HepG2 (cell line): ENCODE results near the gene GCM1. TPM values are rescaled to one million over a fixed set of nuclear protein-coding genes. Genes with fewer than 3 reads are reported as not detected.

Experiments used
- ATAC-seq: fragments of 200-7000 bp; cut with Tn5 transposase; 3 replicates; pipeline ENCODE4 v1.9.1; 2020; ENCODE audit warnings: mild to moderate bottlenecking, moderate library complexity
- Bru-seq: library from RNA; stranded (reverse); fragments of 400-500 nt; gene quantifications from one replicate; lab custom pipeline; 2021; lab: Mats Ljungman, UMichigan
- BruChase-seq, 2 experiments: library from RNA; stranded (reverse); fragments of 400-500 nt; gene quantifications; one replicate each; lab custom pipeline; 2021; lab: Mats Ljungman, UMichigan
- BruUV-seq: library from RNA; stranded (reverse); fragments of 400-500 nt; replicated peaks from 2 replicates; lab custom pipeline; 2021; lab: Mats Ljungman, UMichigan
- CTCF ChIA-PET: fragments of 300-600 bp; formaldehyde crosslinking; extraction: SDS; loops from one replicate; lab custom pipeline; 2021; ENCODE audit warnings: low total read pairs, inconsistent platforms, low intra/inter-chr PET ratio; lab: Yijun Ruan, JAX
- POLR2A ChIA-PET: fragments of 350-600 bp; sonication (Branson Sonifier 250); formaldehyde crosslinking; loops from one replicate; lab custom pipeline; 2020; ENCODE audit warnings: antibody characterized with exemption, inconsistent platforms; lab: Yijun Ruan, JAX
- DNase-seq: peaks from one replicate; pipeline ENCODE4 v3.0.0-alpha.2; 2015; ENCODE audit warnings: low spot score
- FAIRE-seq: peaks from 3 replicates; lab custom pipeline; 2011; peaks lifted over from hg19 to GRCh38; lab: Jason Lieb, UNC
- H2AFZ ChIP-seq: one replicate; pipeline ENCODE4 v1.6.1; 2011; ENCODE audit warnings: low read length, inconsistent platforms
- H3K27ac ChIP-seq: fragments of 300-600 bp; 3 replicates; pipeline ENCODE4 v1.8.0; 2011; ENCODE audit warnings: mixed run types, mild to moderate bottlenecking, mixed read lengths, low read length, inconsistent platforms; ENCODE audit not compliant: insufficient read depth; ENCODE audit errors: extremely low read length
- H3K27me3 ChIP-seq, 2 experiments: fragments of 200-600 bp in 1 of 2; 2 replicates in 1 of 2; 3 replicates in 1 of 2; pipeline versions ENCODE4 v1.6.0 to v1.8.0; 2011; ENCODE audit warnings: low read length in 2 of 2, mild to moderate bottlenecking in 2 of 2, moderate library complexity in 2 of 2, inconsistent platforms in 1 of 2; ENCODE audit not compliant: insufficient read depth in 2 of 2, control insufficient read depth in 1 of 2
- H3K36me3 ChIP-seq, 2 experiments: fragments of 200-600 bp in 1 of 2; replicated peaks in 1 of 2; 2 replicates in 1 of 2; 3 replicates in 1 of 2; pipeline versions ENCODE4 v1.5.1 to v1.8.0; 2011; ENCODE audit warnings: low read length in 2 of 2, inconsistent platforms in 1 of 2; ENCODE audit not compliant: insufficient read depth in 2 of 2, control insufficient read depth in 1 of 2
- H3K4me1 ChIP-seq: 2 replicates; pipeline ENCODE4 v1.5.1; 2012; ENCODE audit warnings: low read length, inconsistent platforms; ENCODE audit not compliant: insufficient read depth
- H3K4me2 ChIP-seq: 2 replicates; pipeline ENCODE4 v1.6.0; 2011; ENCODE audit warnings: low read depth, low read length, inconsistent platforms
- H3K4me3 ChIP-seq, 3 experiments: fragments of 200-600 bp in 1 of 3; sonication (generic), shearing (Covaris generic) in 1 of 3; replicated peaks in 1 of 3; 2 replicates each; pipeline ENCODE4 v1.5.1; 2011 to 2016; ENCODE audit warnings: low read length in 3 of 3, inconsistent platforms in 2 of 3, low read depth in 2 of 3, mild to moderate bottlenecking in 2 of 3, control low read depth in 1 of 3, mixed read lengths in 1 of 3; ENCODE audit not compliant: insufficient read depth in 1 of 3
- H3K79me2 ChIP-seq: one replicate; pipeline ENCODE4 v1.6.1; 2011; ENCODE audit warnings: low read length, inconsistent platforms; ENCODE audit not compliant: insufficient read depth
- H3K9ac ChIP-seq: 2 replicates; pipeline ENCODE4 v1.6.0; 2011; ENCODE audit warnings: mild to moderate bottlenecking, low read depth, low read length, inconsistent platforms; ENCODE audit not compliant: insufficient read depth
- H3K9me3 ChIP-seq: 2 replicates; pipeline ENCODE4 v1.5.1; 2012; ENCODE audit warnings: mild to moderate bottlenecking, low read length
- H4K20me1 ChIP-seq: 2 replicates; pipeline ENCODE4 v1.6.0; 2011; ENCODE audit warnings: inconsistent platforms, mild to moderate bottlenecking, low read length, moderate library complexity; ENCODE audit not compliant: insufficient read depth
- HNF4A ChIP-seq: sonication (generic); formaldehyde crosslinking; IDR thresholded peaks from 2 replicates; pipeline ENCODE4 v1.4.0; 2020; ENCODE audit warnings: missing genetic modification reagents
- SALL1 ChIP-seq: sonication (generic); formaldehyde crosslinking; IDR thresholded peaks from 2 replicates; pipeline ENCODE4 v1.8.0; 2022; ENCODE audit warnings: mild to moderate bottlenecking, missing genetic modification reagents
- SMARCE1 ChIP-seq: fragments of 450-650 bp; IDR thresholded peaks from 2 replicates; pipeline ENCODE4 v1.6.1; 2017; ENCODE audit warnings: borderline replicate concordance
- ZFYVE20 ChIP-seq: sonication (generic); formaldehyde crosslinking; IDR thresholded peaks from 2 replicates; pipeline ENCODE4 v1.8.0; 2023; ENCODE audit warnings: low read depth, mild to moderate bottlenecking, moderate library complexity, missing genetic modification reagents, borderline replicate concordance
- ZMYM4 ChIP-seq: sonication (generic); formaldehyde crosslinking; IDR thresholded peaks from 2 replicates; pipeline ENCODE4 v1.8.1; 2023; ENCODE audit warnings: mild to moderate bottlenecking, missing genetic modification reagents
- ZNF619 ChIP-seq: sonication (generic); formaldehyde crosslinking; IDR thresholded peaks from 2 replicates; pipeline ENCODE4 v1.4.0; 2020; ENCODE audit warnings: mild to moderate bottlenecking, missing genetic modification reagents
- WGBS: methylation state at CpG from one replicate; pipeline ENCODE4 v1.1.6; 2017; ENCODE audit warnings: low lambda C conversion rate; 5-methylcytosine and 5-hydroxymethylcytosine counted together
- in situ Hi-C: cut with HindIII; loops from 2 replicates; pipeline ENCODE4 v1.10.0; 2017; ENCODE audit warnings: low pct_unique_long_range_greater_than_20kb; ENCODE audit not compliant: extremely low pct_ligation_motif_present
- intact Hi-C: fragments of 100-400 bp; cut with micrococcal nuclease; formaldehyde crosslinking; loops from one replicate; pipeline ENCODE4 v1.10.0; 2022; ENCODE audit not compliant: unreplicated experiment
- long read RNA-seq, 2 experiments: library from RNA in 1 of 2; library from polyadenylated mRNA in 1 of 2; stranded (forward) in 1 of 2; unstranded in 1 of 2; transcript quantifications; one replicate each; pipeline ENCODE4 v2.0.0, GENCODE V29; 2019 to 2022
- polyA minus RNA-seq, 3 experiments: library from RNA; depleted of rRNA, polyadenylated mRNA; stranded (reverse); fragments of >200 nt; gene quantifications; 2 replicates each; pipeline ENCODE4 v1.2.3, GENCODE V29; 2011; ENCODE audit warnings: low replicate concordance in 1 of 3
- polyA plus RNA-seq, 8 experiments: library from polyadenylated mRNA; depleted of rRNA in 3 of 8; stranded (reverse) in 7 of 8; unstranded in 1 of 8; fragments of >200 nt; fragmentation: Illumina TruSeq in 4 of 8; extraction: Trizol in 4 of 8; gene quantifications; 2 replicates each; pipeline versions ENCODE4 v1.2.1 to v1.2.3, GENCODE V29; 2011 to 2016; ENCODE audit warnings: low read depth in 4 of 8, missing spikeins in 1 of 8, mixed read lengths in 1 of 8; ENCODE audit not compliant: insufficient read depth in 1 of 8
- total RNA-seq, 5 experiments: library from RNA; depleted of rRNA; stranded (reverse); fragments of >200 nt; fragmentation: Illumina TruSeq; extraction: Trizol; gene quantifications; 2 replicates each; pipeline ENCODE4 v1.2.3, GENCODE V29; 2016; ENCODE audit warnings: low read depth in 1 of 5
- TF ChIP-seq, protein P1 (sequence below): sonication (generic); formaldehyde crosslinking; IDR thresholded peaks from 2 replicates; pipeline ENCODE4 v1.8.1; 2023; ENCODE audit warnings: mild to moderate bottlenecking, missing genetic modification reagents, borderline replicate concordance
- TF ChIP-seq, protein P2 (sequence below): fragments of 450-650 bp; IDR thresholded peaks from 2 replicates; pipeline ENCODE4 v1.6.1; 2016

GCM1 gene, protein sequence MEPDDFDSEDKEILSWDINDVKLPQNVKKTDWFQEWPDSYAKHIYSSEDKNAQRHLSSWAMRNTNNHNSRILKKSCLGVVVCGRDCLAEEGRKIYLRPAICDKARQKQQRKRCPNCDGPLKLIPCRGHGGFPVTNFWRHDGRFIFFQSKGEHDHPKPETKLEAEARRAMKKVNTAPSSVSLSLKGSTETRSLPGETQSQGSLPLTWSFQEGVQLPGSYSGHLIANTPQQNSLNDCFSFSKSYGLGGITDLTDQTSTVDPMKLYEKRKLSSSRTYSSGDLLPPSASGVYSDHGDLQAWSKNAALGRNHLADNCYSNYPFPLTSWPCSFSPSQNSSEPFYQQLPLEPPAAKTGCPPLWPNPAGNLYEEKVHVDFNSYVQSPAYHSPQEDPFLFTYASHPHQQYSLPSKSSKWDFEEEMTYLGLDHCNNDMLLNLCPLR
- total RNA-seq (2016; rRNA removed; fragmentation: Illumina TruSeq; extraction: Trizol) (0.13 and 0.18 TPM in 2 replicates), polyA plus RNA-seq (2011; rRNA removed) (0.03 and 0.04 TPM in 2 replicates), polyA minus RNA-seq (2011; rRNA and poly(A)+ RNA removed; ENCODE audit: low replicate concordance) (not detected in 2 replicates), Bru-seq, nascent RNA (percentile 28 among the genes with signal in this experiment), BruChase-seq, experiment 1, labeled RNA remaining after a 6-hour chase (percentile 26 among the genes with signal in this experiment), BruChase-seq, experiment 2, labeled RNA remaining after a 2-hour chase (percentile 22 among the genes with signal in this experiment)
- total RNA-seq (2016; cell fraction: cytosol; rRNA removed; fragmentation: Illumina TruSeq; extraction: Trizol; ENCODE audit: low read depth), result 0.09 TPM in 1 of 2 replicates, not detected in the other
- total RNA-seq (2016; cell fraction: insoluble cytoplasmic fraction; rRNA removed; fragmentation: Illumina TruSeq; extraction: Trizol), result 0.15 and 0.16 TPM in 2 replicates
- 0.06 and 0.17 TPM in 2 replicates for total RNA-seq (2016; cell fraction: membrane; rRNA removed; fragmentation: Illumina TruSeq; extraction: Trizol)
- 0.13 TPM in 1 of 2 replicates, not detected in the other for total RNA-seq (2016; cell fraction: nucleus; rRNA removed; fragmentation: Illumina TruSeq; extraction: Trizol)
- polyA plus RNA-seq (2011; cell fraction: cytosol; rRNA removed), result 0.03 TPM in 2 replicates
- polyA plus RNA-seq (2011; cell fraction: nucleus; rRNA removed), result 0.05 TPM in 1 of 2 replicates, not detected in the other
- 0.24 TPM in 1 of 2 replicates, not detected in the other for polyA plus RNA-seq (2012)
- not detected in 2 replicates for polyA plus RNA-seq (2016; cell fraction: cytosol; fragmentation: Illumina TruSeq; extraction: Trizol; ENCODE audit: low read depth)
- 0.13 TPM in 1 of 2 replicates, not detected in the other for polyA plus RNA-seq (2016; cell fraction: insoluble cytoplasmic fraction; fragmentation: Illumina TruSeq; extraction: Trizol; ENCODE audit: low read depth)
- polyA plus RNA-seq (2016; cell fraction: membrane; fragmentation: Illumina TruSeq; extraction: Trizol; ENCODE audit: low read depth), result not detected in 2 replicates
- 0.16 and 0.22 TPM in 2 replicates for polyA plus RNA-seq (2016; cell fraction: nucleus; fragmentation: Illumina TruSeq; extraction: Trizol; ENCODE audit: insufficient read depth, low read depth)
- not detected in 2 replicates for polyA minus RNA-seq (2011; cell fraction: cytosol; rRNA and poly(A)+ RNA removed)
- not detected in 2 replicates for polyA minus RNA-seq (2011; cell fraction: nucleus; rRNA and poly(A)+ RNA removed)
- long read RNA-seq, experiment 1, result 0 reads
- long read RNA-seq, experiment 2, partial matches to known transcripts, result 0 of 1 reads
- long read RNA-seq, experiment 2, other reads (novel, unspliced or antisense), result 1 of 1 reads

DNA sequence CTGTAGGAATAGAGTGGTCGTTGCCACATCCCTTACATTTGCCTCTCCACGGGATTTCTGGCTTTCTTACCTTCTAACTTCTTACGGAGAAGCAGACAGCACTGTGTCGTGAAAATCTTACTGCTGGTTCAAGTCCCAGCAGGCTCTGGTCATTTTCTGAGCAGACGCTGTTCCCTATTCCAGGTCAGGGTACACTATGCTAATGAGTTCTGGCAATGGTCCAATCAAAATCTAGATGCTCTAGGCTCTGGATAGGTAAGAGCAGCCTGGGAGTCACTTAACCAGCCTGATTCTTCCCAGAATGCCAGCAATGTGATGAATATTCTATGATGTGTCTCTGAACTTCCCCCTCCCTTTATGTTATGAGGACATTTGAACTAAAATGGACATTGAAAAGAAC, at the start of gene GCM1:
TSS of gene GCM1 (minus strand) at position 158 of the 400 bp plus-strand sequence. CDS start 3,209 bp downstream, outside the sequence.
- in situ Hi-C loops, result no loop called here
- Histone ChIP-seq H3K4me2 (peak within 1 kb of the TSS; percentile 33), H3K79me2 (no peaks in the 10 kb centered on the region), H3K9me3 (no peaks in the 10 kb centered on the region), H3K4me3 (no peak within 1 kb of the TSS), H3K27me3 (no peaks in the 10 kb centered on the region), H4K20me1 (no peaks in the 10 kb centered on the region), H3K9ac (no peak within 1 kb of the TSS), H3K36me3 (no peaks in the 10 kb centered on the region), H2AFZ (no peak within 1 kb of the TSS), H3K4me1 (peaks cover 8% of the 10 kb centered on the region), H3K27ac (no peak within 1 kb of the TSS)
- no peak for FAIRE-seq
- intact Hi-C loops, result no loop called here
- no TSS peak for BruUV-seq
- WGBS, result 27% methylated on average over 5 of the region's 5 CpGs
- peak; percentile 41 for DNase-seq
- no peak for TF ChIP-seq ZFYVE20
- TF ChIP-seq, protein P1, sequence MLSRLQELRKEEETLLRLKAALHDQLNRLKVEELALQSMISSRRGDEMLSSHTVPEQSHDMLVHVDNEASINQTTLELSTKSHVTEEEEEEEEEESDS (CRISPR knock-in tag), result no peak
- no peak for TF ChIP-seq SALL1
- TF ChIP-seq, protein P2, sequence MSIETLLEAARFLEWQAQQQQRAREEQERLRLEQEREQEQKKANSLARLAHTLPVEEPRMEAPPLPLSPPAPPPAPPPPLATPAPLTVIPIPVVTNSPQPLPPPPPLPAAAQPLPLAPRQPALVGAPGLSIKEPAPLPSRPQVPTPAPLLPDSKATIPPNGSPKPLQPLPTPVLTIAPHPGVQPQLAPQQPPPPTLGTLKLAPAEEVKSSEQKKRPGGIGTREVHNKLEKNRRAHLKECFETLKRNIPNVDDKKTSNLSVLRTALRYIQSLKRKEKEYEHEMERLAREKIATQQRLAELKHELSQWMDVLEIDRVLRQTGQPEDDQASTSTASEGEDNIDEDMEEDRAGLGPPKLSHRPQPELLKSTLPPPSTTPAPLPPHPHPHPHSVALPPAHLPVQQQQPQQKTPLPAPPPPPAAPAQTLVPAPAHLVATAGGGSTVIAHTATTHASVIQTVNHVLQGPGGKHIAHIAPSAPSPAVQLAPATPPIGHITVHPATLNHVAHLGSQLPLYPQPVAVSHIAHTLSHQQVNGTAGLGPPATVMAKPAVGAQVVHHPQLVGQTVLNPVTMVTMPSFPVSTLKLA, result no peak
- no peak for TF ChIP-seq ZNF619 (CRISPR knock-in tag)
- TF ChIP-seq SMARCE1, result no peak
- 0 out of 2 replicates have a peak, but pooled peaks have one; percentile 21 for TF ChIP-seq ZMYM4 (CRISPR knock-in tag)
- TF ChIP-seq HNF4A (CRISPR knock-in tag), result peak; percentile 33; the same call in 1 of the 2 replicates
- ChIA-PET CTCF (no interaction called here), POLR2A (no interaction called here)
- peak; percentile 68 for ATAC-seq
